Measurements from ENCODE around the gene TMEM63B.

DNA sequence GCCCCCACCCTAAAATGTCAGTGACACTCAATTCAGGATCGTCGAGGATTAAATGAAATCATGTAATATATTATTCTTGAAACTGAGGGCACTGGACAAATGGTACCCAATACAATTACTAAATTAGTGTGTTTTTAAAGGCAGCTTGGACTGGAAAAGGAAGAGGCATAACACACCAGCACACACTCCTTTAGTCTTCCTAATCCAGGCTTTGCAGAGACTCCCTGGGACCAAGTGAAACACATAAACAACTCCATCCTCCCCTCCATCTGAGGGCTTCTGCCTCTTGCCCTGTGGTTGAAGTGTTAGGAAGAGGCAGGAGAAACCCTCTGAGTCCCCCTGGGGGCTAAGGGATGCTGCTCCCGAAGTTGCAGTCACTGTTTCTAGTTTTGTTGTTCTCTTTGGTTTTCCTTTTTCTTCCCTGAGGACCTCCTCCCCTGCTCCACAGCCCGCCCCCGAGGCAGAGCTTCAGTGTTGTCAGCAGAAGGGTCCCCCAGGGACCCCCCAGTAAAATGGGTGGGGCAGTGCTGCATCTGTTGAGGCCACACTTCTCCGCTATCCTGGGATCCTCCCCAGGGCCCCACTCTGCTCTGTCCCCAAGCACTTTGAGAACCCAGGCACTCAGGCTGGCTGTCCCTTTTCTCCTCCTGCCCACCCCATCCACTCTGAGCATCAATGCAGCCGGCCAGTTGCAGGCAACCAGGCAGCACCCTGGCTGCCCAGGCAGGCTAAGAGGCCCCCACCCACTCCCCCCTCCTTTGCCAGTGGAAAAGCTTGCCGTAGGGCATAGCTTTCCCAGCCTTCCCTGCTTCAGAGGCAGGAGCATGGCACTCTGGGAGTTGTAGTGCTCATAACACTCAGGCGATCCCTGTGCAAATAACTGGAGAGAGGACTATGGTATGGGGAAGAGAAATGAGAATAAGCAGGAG lies 5.9 kb downstream of the TMEM63B start:
- no peak for TF ChIP-seq SUZ12 (IDR thresholded peaks at IDR 0.05)
- TF ChIP-seq LEF1 (IDR thresholded peaks at IDR 0.05; ENCODE audit: borderline replicate concordance) = no peak
- TF ChIP-seq TARDBP (IDR thresholded peaks at IDR 0.05) = no peak
- TF ChIP-seq BHLHE40 (IDR thresholded peaks at IDR 0.05; ENCODE audit: borderline replicate concordance) = no peak
- no peak for TF ChIP-seq CTBP1 (IDR thresholded peaks at IDR 0.05; ENCODE audit: borderline replicate concordance)
- TF ChIP-seq ELF4 (IDR thresholded peaks at IDR 0.05) = no peak
- no peak for TF ChIP-seq FOXM1 (IDR thresholded peaks at IDR 0.05; ENCODE audit: borderline replicate concordance)
- no peak for TF ChIP-seq FOXA1 (IDR thresholded peaks at IDR 0.05)
- TF ChIP-seq FOXK2 (IDR thresholded peaks at IDR 0.05) = no peak
